ENCODE data around the gene KRT3.

Gene KRT3

GRCh38 chr12:52813203-52813819 is 17.4 kb upstream of the KRT3 start:
- DNase-seq: no peak

DNA sequence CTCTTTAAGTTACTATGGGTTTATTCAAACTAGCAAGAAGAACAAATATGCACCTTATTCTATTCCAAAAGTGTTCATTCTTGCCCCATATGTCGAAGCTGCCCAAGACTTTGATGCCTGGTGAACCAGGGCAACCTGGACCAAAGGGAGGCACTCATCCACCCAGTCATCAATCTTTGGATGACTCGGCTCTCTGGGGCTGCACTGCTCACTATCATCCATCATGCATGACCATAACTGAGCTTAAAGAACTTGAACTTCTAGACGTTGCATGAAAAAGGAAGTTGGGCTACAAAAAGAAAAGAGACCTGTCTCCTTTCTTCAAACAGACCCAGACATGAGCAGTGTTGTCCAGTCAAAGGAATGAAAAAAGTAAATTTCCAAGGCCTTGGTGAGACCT is 16.8 kb upstream of the KRT3 start:
- DNase-seq: no peak

- DNase-seq: no peak
Measured at GRCh38 chr12:52812073-52812400, 16.1 kb upstream of the KRT3 start.

- no peak for DNase-seq
Measured at GRCh38 chr12:52811191-52812072, 15.5 kb upstream of the KRT3 start.

DNA sequence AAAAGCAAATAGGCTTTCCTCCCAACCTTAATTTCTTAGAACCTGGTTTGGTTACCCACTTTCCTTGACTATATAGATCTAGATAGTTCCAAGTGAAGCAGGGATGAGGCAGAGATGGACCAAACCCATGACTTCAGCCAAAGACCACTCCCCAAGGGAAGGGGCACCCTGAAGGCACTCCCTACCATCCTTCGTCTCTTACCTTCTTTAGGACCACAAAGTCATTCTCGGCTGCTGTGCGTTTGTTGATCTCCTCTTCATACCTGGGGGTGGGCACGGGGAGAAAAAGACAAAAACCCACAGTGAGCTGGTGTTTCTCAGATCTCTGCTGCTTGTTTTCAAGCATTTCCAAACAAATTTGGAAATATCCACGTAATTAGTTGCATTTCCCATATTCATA is 14.6 kb upstream of the KRT3 start:
- DNase-seq: no peak

- DNase-seq: no peak
Measured at GRCh38 chr12:52809166-52809565, 13.2 kb upstream of the KRT3 start.

DNA sequence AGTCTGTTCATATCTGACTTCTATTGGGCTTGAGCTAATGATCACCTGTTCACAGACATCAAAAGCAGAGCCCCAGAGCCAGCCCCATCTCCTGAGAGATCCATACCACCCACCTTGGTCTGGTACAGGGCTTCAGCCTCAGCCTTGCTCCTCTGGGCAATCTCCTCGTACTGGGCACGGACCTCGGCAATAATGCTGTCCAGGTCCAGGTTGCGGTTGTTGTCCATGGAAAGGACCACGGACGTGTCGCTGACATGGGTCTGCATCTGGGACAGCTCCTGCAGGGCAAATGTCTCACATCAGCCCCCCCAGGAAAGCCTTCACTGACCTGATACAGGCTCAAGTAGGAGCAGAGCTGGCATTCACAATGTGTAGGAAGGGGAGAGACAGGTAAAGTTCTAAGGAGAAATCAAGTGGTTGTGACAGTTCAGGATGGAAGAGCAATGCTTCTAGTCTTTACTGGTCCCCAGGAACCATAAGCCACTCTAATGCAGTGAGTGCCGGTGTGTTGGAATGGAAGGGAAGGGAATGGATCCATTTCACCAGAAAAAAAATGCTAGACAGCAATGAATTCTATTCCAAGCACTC is 12.8 kb upstream of the KRT3 start:
- DNase-seq: no peak

DNA sequence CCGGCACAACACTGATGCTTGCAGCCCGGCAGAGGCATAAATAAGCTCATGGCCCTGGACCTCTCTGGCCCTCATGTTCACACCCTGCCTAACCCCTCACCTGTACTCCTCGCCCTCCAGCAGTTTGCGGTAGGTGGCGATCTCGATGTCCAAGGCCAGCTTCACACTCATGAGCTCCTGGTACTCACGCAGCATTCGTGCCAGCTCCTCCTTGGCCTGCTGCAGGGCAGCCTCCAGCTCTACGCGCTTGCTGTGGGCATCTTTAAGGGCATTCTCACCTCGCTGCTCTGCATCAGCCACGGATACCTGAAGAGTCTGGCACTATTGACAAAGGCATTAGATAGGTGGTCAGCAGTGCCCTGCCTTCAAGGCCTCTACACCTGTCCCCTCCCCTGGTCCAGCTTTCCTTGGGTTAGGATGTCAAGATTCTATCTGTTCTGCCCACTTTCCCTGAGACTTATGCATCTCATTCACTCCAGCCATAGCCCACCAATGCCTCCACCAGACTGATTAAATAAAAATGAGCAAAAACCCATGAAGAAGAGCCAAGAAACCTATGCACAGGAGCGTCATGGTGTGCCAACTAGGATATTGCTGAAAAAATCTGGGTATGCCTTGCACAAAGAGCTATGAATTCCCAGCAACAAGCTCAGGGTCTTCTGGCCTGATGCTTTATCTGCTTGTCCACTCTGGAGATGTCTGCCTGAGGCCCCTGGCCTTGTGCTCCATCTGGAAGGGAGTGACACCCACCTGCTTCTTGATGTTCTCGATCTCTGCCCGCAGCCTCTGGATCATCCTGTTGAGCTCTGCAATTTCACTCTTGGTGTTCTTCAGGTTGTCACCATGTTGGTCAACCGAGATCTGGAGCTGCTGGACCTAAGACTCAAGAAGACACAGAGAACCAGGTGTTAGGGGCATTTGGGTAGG is 11.9 kb upstream of the KRT3 start:
- DNase-seq: no peak

DNA sequence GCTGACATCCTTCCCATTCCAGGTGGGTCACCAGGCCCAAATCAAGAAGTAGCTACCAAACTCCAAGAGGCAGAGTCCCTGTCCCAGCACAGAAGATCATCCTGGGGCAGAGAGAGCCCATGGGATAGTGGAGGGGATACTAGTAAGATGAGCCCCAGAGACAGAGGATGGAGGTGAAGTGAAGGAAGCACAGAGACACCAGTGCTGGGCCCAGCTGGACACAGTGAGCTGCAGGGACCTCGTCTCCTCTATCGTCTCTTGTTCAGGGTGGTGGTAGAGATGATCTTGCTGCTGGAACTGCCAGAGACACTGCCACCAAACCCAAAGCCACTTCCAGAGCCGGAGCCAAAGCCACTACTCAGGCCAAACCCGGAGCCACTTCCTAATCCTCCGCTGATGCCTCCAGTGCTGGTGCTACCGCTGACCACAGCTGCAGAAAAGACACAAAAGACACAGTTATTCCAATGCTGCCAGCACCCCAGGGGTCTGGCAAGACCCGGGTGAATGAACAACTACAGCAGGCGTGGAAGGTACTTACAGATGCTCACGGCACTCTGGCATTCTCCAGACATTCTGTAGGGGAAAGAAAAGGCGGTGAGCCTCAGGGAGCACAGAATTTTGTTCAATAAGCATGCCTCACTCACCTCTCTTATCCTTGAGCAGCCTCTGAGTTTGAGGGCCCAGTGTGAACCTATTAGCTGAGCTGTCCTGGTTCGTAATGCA is 11.1 kb upstream of the KRT3 start:
- DNase-seq: no peak

GRCh38 chr12:52806169-52806811 is 10.4 kb upstream of the KRT3 start:
- no peak for DNase-seq

- DNase-seq: no peak
Measured at GRCh38 chr12:52805739-52806138, 9.8 kb upstream of the KRT3 start.

DNA sequence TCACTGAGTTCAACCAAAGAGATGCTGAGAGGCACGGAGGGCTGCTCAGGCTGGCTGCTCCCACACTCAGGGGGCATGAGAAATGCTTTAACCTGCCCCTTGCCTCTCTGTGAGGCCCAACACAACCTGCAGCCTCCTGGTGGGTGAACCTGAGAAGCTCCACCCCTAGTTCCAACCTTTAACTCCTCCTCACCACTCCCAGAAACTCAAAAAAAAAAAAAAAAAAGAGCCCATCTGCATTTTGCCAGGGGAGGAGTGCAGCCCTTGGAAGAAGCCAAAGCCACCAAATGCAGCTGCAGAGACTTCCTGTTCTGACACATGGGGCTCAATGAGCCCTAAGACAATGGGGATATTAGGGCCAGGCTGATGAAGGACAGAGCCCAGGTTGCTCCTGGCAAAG is 9.1 kb upstream of the KRT3 start:
- DNase-seq: no peak

DNA sequence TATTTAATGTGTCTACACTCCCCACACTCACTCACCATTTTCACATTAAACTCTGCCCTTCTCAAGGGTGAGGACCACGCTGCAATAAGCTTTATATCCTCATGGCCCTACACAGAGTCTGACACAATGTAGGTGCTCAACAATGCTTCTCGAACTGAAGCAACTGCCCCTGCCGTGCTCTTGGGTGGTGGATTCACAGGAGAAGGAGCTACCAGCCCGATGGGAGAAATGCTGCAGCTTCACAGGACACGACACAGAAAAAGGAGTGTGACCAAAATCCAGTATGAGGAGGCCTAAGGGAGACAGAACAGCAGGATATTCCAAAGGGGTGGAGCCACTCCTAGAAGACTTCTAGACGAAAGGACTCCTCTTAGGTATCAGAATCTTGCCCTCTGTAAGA is 6.5 kb upstream of the KRT3 start:
- no peak for DNase-seq

- no peak for DNase-seq
Measured at GRCh38 chr12:52801773-52802172, 5.9 kb upstream of the KRT3 start.

GRCh38 chr12:52800259-52800917 is 4.5 kb upstream of the KRT3 start:
- no peak for DNase-seq

- DNase-seq: no peak
Measured at GRCh38 chr12:52799505-52800211, 3.7 kb upstream of the KRT3 start.

- no peak for DNase-seq
Measured at GRCh38 chr12:52798671-52799504, 3.0 kb upstream of the KRT3 start.

DNA sequence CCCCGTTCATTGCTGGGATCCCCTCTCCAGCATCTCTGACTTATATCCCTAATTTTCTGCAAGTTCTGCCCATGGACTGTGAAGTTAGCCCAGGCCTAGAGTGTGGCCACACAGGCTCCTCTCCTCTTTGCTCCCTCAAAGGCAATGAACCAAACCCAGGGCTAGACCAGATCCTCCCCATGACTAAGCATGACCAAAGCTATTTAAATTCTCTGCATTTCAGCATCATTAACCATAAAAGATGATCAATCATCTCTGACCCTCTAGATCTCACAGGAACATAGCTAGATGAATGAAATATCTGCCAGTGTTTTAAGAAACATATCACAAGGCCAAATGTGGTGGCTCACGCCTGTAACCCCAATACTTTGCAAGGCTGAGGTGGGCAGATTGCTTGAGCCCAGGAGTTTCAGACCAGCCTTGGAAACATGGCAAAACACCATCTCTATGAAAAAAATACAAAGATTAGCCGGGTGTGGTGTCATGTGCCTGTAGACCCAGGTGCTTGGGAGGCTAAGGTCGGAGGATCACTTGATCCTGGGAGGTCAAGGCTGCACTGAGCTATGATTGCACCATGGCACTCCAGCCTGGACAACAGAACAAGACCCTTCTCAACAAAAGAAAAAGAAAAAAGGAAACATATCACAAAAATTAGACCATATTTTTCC is 2.2 kb upstream of the KRT3 start:
- DNase-seq: no peak

DNA sequence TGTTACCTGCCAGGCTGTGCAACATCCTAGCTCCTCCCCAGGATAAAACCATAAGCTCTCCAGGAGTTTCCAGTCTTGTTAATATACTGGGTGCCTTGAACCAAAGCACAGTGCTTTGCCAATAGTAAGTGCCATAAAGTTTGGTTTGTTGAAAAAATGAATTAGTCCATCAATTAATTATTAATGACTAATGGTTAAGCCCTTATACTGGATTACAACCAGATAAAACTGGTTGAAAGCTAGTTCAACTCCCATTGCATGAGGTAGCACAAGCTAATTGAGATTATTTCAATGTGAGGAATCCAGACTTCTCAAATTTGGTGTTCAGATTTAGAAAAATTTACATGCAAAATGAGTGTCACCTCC is 1.6 kb upstream of the KRT3 start:
- no peak for DNase-seq

All from KG1 (cell line).